HG03432 (cell line): ENCODE results near the gene SHOX.
"Not testable (repeated sequence)": the region's sequence is repeated elsewhere in the genome, so short reads cannot be mapped to it uniquely, and the experiment has no call there.

ENCODE experiments used
- ATAC-seq: cut with Tn5 transposase; IDR thresholded peaks from one replicate; pipeline ENCODE4 v1.9.1; 2021; ENCODE audit warnings: mild to moderate bottlenecking, moderate library complexity; ENCODE audit not compliant: unreplicated experiment

The SHOX gene

DNA sequence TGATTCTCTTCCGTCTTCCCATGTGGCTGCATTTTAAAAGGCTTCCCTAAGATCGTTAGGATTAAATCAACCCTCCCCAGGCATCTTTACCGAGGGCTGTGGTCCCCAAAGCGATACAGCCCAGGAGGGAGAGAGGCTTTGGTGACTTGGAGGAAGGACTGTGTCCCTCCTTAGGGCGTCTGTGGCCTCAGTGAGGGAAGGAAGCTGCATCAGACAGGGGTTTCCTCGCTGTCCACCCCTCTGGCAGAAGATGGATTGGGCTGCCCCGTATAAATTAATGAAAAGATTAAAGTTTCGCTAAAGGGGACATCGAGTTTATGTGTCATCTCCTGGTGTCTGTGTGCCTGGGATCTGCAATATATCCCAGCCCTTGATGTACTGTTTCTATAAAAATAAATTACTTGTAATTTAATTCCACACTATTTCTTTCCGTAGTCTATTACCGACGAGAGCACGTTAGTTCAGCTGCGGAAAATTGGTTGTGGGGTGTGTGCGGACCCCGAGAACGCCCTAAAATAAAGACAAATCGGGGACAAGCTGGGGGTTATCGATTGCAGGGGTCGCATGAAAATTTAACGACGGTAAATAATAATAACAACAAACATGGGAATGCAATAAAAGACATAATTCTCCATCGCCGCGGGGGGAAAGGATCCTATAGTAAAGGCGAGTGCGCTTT, 6.5 kb downstream of the SHOX start:
- ATAC-seq: no peak

GRCh38 chrX:637660-638481, 7.3 kb downstream of the SHOX start:
- no peak for ATAC-seq

DNA sequence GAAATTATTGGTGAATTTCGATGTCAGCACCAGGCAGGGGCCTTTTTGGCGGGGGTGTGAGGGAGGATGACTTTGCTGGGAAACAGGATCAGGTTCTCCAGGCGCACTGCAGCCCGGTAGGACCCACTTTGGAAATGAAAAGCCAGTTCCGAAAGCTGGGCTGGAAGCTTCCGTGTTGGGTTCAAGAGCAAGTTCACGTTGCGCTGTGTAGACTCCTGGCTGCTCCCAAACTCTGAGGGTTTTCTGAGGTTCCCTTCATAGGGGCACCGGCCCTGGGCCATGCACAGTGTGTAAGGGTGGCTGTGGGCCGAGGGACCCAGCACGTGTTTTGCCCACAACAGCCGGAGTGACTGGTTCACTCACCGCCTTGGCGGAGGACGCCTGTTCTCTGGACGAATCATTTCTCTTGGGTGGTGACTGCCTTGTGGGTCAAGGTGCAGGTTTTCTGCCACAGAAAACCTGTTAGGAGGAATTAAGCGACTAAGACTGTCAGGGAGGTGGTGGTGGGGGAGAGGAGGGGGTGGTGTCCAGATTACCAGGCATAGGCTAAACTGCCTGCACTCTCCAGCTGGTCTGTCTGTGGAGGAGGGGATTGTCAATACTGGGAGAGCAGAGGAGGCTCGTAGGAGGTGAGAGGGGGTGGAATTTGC, 8.0 kb downstream of the SHOX start:
- no peak for ATAC-seq

GRCh38 chrX:639151-639550, 8.6 kb downstream of the SHOX start:
- no peak for ATAC-seq

- ATAC-seq: no peak
These were observed 10.1 kb downstream of the SHOX start for GRCh38 chrX:640641-641040.

- no peak for ATAC-seq
These were observed 11.3 kb downstream of the SHOX start for GRCh38 chrX:641671-642435.

DNA sequence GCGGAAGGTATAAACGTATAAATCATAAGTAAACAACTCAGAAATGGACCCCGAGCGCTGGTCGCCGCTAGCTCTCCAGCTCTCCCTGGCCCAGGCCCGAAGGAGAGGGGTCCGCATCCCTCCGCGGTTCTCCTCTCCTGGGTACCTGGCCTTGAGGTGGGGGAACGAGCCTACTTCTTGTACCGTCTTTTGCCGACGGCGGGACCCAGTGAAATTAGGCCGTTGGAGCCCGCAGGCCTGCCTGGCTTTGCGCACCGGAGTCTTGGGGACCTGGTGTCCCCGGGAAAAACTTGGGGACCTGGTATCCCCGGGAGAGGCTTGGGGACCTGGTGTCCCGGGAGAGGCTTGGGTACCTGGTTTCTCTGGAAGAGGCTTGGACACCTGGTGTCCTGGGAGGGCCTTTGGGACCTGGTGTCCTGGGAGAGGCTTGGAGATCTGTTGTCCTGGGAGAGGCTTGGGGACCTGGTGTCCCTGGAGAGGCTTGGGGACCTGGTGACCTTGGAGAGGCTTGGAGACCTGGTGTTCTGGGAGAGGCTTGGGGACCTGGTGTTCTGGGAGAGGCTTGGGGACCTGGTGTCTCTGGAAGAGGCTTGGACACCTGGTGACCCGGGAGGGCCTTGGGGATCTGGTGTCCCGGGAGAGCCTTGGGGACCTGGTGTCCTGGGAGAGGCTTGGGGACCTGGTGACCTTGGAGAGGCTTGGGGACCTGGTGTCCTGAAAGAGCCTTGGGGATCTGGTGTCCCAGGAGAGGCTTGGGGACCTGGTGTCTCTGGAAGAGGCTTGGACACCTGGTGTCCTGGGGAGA, 12.0 kb downstream of the SHOX start:
- ATAC-seq: no peak

DNA sequence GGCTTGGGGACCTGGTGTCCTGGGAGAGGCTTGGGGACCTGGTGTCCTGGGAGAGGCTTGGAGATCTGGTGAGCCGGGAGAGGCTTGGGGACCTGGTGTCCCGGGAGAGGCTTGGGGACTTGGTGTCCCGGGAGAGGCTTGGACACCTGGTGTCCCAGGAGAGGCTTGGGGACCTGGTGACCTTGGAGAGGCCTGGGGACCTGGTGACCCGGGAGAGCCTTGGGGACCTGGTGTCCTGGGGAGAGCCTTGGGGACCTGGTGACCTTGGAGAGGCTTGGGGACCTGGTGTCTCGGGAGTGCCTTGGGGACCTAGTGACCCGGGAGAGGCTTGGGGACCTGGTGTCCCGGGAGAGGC, 12.6 kb downstream of the SHOX start:
- ATAC-seq: no peak

- no peak for ATAC-seq
These were observed 13.3 kb downstream of the SHOX start for GRCh38 chrX:643911-644303.

DNA sequence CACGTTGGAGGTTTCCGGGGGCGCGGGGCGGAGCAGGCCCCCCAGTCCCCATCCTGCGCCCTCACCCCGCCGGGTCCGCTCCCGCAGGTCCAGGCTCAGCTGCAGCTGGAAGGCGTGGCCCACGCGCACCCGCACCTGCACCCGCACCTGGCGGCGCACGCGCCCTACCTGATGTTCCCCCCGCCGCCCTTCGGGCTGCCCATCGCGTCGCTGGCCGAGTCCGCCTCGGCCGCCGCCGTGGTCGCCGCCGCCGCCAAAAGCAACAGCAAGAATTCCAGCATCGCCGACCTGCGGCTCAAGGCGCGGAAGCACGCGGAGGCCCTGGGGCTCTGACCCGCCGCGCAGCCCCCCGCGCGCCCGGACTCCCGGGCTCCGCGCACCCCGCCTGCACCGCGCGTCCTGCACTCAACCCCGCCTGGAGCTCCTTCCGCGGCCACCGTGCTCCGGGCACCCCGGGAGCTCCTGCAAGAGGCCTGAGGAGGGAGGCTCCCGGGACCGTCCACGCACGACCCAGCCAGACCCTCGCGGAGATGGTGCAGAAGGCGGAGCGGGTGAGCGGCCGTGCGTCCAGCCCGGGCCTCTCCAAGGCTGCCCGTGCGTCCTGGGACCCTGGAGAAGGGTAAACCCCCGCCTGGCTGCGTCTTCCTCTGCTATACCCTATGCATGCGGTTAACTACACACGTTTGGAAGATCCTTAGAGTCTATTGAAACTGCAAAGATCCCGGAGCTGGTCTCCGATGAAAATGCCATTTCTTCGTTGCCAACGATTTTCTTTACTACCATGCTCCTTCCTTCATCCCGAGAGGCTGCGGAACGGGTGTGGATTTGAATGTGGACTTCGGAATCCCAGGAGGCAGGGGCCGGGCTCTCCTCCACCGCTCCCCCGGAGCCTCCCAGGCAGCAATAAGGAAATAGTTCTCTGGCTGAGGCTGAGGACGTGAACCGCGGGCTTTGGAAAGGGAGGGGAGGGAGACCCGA, 14.0 kb downstream of the SHOX start:
- no peak for ATAC-seq

- ATAC-seq: no peak
These were observed 15.6 kb downstream of the SHOX start for GRCh38 chrX:646228-646495.

- no peak for ATAC-seq
These were observed 16.2 kb downstream of the SHOX start for GRCh38 chrX:646796-647195.

DNA sequence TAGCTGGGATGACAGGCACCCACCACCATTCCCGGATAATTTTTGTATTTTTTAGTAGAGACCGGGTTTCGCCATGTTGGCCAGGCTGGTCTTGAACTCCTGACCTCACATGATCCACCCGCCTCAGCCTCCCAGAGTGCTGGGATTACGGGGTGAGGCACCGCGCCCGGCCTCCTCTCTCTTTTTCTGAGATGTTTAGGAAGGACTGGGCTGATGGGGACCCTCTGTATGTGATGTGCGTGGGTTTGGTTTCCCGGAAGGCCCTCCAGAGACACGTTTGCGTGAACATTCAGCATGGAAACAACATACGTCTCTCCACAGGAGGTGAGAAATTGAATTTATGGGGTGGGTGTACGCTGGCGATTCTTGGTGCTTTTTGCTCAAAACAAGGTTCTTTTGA, 18.6 kb downstream of the SHOX start:
- no peak for ATAC-seq

GRCh38 chrX:650324-650723, 19.7 kb downstream of the SHOX start:
- ATAC-seq: no peak

DNA sequence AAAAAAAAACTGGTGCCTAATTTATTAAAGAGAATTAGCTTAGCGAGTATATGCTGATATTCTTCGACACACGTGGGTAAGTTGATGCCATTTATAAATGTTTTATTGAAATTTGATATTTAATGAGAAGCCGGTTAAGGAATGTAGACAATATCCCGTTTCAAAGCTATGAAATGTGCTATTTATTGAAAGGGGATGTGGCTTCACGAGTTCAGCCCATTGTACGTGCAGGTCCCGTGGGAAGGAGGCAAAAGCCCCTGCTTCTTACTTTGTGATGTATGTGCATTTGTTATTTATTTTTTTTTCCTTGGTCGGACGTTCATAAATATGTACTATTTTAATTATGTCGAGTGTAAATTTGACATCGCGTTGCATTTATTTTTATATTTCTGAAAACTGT, 20.2 kb downstream of the SHOX start:
- no peak for ATAC-seq

DNA sequence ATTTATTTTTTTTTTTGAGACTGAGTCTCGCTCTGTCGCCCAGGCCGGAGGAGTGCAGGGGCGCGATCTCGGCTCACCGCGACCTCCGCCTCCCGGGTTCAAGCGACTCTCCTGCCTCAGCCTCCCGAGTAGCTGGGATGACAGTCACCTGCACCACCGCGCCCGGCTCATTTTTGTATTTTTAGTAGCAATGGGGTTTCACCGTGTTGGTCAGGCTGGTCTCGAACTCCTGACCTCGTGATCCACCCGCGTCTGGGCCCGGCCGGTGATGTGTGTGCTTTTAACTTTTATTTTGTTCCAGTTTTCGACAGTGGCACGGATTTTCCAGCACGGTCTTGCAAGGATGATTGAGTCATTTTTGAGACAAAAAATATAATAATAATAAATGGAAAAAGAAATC, 21.3 kb downstream of the SHOX start:
- ATAC-seq: not testable (repeated sequence)

DNA sequence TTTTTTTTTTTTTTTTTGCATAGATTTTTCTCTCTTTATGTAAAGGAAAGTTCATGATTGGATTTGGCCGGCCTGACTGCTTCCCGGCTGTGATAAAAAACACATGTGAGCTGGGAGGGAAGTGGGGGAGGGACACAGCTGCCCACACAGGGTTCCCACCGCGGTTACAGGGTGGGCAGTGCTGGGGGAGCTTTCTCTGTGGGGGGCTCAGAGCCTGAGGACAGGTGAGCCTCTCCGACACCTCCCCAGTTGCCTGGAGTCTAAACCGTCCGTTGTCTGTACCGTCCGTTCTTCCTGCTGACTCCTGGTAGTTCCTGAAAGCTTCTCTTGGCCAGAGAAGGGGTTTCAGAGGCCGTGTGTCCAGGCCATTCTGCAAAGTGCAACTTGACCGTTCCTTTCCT, 21.8 kb downstream of the SHOX start:
- no peak for ATAC-seq

GRCh38 chrX:653306-653705, 22.7 kb downstream of the SHOX start:
- ATAC-seq: no peak

GRCh38 chrX:661154-661553, 30.6 kb downstream of the SHOX start:
- ATAC-seq: no peak

DNA sequence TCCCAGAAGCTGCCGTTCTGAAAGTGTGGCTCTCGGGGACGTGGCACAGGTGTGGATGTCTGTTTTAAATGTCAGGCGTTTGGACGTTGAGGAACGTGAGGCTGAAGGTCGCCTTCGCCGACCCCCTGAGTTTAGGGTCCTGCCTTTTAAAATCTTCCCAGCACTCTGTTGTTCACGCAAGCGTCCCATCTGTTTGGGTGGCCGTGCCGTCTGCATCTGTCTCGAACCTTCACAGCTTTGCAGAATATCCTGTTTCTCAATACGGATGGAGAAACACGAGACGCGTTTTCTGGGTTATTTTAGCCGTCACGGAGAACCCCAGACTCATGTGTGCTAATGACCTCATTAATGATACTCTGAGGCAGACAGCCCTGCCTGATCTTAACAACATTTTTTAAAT, 31.5 kb downstream of the SHOX start:
- ATAC-seq: no peak
